ENCODE measurements around the gene EVA1A.

EVA1A gene

DNA sequence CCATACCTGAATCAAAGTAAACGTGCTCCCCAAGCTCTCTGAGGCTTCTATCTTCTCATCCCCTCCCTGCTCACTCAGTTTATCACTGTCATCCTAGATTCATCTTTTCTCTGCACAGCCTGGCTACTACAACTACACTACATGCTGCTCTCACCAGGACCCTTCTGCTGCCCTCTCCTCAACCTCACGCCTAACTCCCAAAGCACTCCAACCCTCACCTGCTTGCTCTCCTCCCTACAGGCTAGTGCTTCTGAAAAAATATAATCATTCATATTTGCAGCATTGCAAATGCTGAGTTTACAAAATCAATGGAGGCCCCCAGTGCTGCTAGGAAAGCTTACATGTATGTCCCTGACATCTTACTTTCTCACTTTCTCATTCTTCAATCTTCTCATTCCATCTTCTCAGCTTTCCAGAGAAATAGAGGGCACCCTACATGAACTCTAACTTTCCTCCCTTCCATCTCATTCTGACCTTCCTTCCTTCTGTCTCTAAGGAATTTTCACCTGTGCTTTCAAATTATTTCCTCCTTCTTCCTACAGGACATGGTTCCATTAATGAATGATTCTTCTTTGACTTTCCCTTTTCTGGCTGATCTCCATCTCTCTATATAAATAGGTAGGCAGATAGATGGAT is 36.3 kb downstream of the EVA1A start:
- no peak overlapping the region for H3K9ac ChIP-seq (ENCODE audit: low read length)
- H3K27me3 ChIP-seq (ENCODE audit: control insufficient read depth, insufficient read depth, low read length) = no peaks in the 10 kb centered on the region
- no peaks in the 10 kb centered on the region for H3K4me1 ChIP-seq (ENCODE audit: control insufficient read depth, insufficient read depth, low read length)
- no peak overlapping the region for H3K27ac ChIP-seq (ENCODE audit: low read depth, low read length)
- no peaks in the 10 kb centered on the region for H3K36me3 ChIP-seq (ENCODE audit: control insufficient read depth, insufficient read depth, low read length)
- no peak overlapping the region for H3K4me3 ChIP-seq (ENCODE audit: low read length)

GRCh38 chr2:75523313-75524275 is 37.1 kb downstream of the EVA1A start:
- Histone ChIP-seq H3K9ac (ENCODE audit: low read length) (no peak overlapping the region), H3K27ac (ENCODE audit: low read depth, low read length) (no peak overlapping the region), H3K4me3 (ENCODE audit: low read length) (no peak overlapping the region), H3K27me3 (ENCODE audit: control insufficient read depth, insufficient read depth, low read length) (no peaks in the 10 kb centered on the region), H3K4me1 (ENCODE audit: control insufficient read depth, insufficient read depth, low read length) (no peaks in the 10 kb centered on the region), H3K36me3 (ENCODE audit: control insufficient read depth, insufficient read depth, low read length) (no peaks in the 10 kb centered on the region)

DNA sequence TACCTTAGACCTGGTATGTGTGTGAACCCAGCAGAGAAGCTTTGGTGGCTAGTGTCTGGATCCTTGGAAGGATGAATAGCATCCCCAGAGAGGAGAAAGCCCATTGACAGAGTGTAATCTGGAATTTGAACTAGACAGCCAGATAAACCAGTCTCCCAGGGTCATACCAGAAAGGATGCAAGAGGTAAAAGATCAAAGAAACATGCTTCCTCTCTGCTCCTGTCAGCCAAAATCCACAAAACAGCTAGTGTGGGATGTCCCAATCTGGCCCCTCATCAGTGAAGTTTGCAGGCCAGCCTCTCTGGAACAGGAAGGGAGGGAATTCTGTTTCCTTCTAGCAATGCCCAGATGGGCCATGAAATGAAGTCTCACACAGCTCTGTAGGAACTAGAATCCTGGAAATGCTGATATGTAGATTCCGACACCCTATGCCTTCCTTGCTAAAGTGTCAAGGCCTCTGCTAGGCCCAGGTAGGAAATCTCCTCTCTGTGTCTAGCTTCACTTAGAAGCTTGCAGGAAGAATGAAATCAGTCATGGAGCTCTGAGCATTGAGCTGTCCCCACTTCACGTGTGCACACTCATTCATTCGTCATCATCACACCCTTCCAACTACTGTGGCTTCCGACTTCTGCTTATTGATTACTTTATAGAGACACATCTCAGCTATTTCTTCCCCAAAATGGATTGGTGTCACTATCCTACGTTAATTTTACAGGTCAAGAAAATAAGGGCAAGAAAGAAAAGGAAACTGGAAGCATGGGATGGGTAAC is 38.0 kb downstream of the EVA1A start:
- Histone ChIP-seq H3K27ac (ENCODE audit: low read depth, low read length) (no peak overlapping the region), H3K4me1 (ENCODE audit: control insufficient read depth, insufficient read depth, low read length) (no peaks in the 10 kb centered on the region), H3K27me3 (ENCODE audit: control insufficient read depth, insufficient read depth, low read length) (no peaks in the 10 kb centered on the region), H3K36me3 (ENCODE audit: control insufficient read depth, insufficient read depth, low read length) (no peaks in the 10 kb centered on the region), H3K4me3 (ENCODE audit: low read length) (no peak overlapping the region), H3K9ac (ENCODE audit: low read length) (no peak overlapping the region)

GRCh38 chr2:75521225-75521872 is 39.4 kb downstream of the EVA1A start:
- Histone ChIP-seq H3K27ac (ENCODE audit: low read depth, low read length) (no peak overlapping the region), H3K4me1 (ENCODE audit: control insufficient read depth, insufficient read depth, low read length) (no peaks in the 10 kb centered on the region), H3K9ac (ENCODE audit: low read length) (no peak overlapping the region), H3K4me3 (ENCODE audit: low read length) (no peak overlapping the region), H3K27me3 (ENCODE audit: control insufficient read depth, insufficient read depth, low read length) (no peaks in the 10 kb centered on the region), H3K36me3 (ENCODE audit: control insufficient read depth, insufficient read depth, low read length) (no peaks in the 10 kb centered on the region)

- H3K27ac ChIP-seq (ENCODE audit: low read depth, low read length) = no peak overlapping the region
- no peaks in the 10 kb centered on the region for H3K27me3 ChIP-seq (ENCODE audit: control insufficient read depth, insufficient read depth, low read length)
Observed at GRCh38 chr2:75519843-75520242, 40.9 kb downstream of the EVA1A start.

DNA sequence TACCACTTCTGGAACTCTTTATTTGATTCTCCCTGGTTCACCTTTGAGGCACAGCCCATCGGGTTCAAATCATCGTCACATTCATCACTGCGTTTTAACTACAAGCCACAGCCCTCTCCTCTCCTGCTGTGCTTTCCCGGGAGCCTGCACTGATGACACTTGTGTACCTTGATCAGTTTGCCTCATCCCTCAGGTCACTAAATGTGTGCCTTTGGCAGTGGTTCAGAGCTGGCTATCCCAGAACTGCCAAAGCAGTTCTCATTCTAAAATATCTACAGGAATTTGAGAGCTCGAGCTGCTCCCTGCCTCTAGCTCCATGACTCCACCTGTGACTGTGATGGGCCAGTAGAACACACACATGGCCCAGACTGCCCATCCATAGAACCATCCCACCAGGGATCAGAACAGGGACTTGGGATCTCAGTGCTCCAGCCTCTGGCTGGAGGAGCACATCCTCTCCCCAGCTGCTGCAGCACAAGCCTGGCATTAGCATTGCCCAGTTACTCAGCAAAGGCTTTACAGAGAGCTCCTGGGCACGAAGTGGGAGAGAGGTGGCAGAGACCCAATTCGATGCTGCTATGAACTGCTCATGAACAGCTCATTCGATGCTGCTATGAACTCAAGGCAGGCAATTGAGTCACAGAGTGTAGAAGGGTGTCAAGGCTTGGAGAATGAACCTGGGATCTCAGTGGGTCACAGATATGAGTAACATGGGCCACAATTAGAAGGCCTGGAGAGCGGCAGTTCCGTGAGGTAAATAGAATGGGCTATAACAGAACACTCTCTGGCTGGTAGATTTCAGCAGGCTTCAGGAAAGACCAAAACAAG is 41.9 kb downstream of the EVA1A start:
- no peak overlapping the region for H3K27ac ChIP-seq (ENCODE audit: low read depth, low read length)
- H3K4me1 ChIP-seq (ENCODE audit: control insufficient read depth, insufficient read depth, low read length) = no peaks in the 10 kb centered on the region
- no peaks in the 10 kb centered on the region for H3K27me3 ChIP-seq (ENCODE audit: control insufficient read depth, insufficient read depth, low read length)
- no peak overlapping the region for H3K9ac ChIP-seq (ENCODE audit: low read length)
- H3K36me3 ChIP-seq (ENCODE audit: control insufficient read depth, insufficient read depth, low read length) = no peaks in the 10 kb centered on the region
- no peak overlapping the region for H3K4me3 ChIP-seq (ENCODE audit: low read length)

More at GRCh38 chr2:75519843-75520242, 40.9 kb downstream of the EVA1A start:
- H3K9ac ChIP-seq (ENCODE audit: low read length) = no peak overlapping the region
- no peaks in the 10 kb centered on the region for H3K4me1 ChIP-seq (ENCODE audit: control insufficient read depth, insufficient read depth, low read length)
- H3K4me3 ChIP-seq (ENCODE audit: low read length) = no peak overlapping the region
- no peaks in the 10 kb centered on the region for H3K36me3 ChIP-seq (ENCODE audit: control insufficient read depth, insufficient read depth, low read length)

- no peaks in the 10 kb centered on the region for H3K36me3 ChIP-seq (ENCODE audit: control insufficient read depth, insufficient read depth, low read length)
- no peaks in the 10 kb centered on the region for H3K27me3 ChIP-seq (ENCODE audit: control insufficient read depth, insufficient read depth, low read length)
- H3K27ac ChIP-seq (ENCODE audit: low read depth, low read length) = no peak overlapping the region
- H3K4me3 ChIP-seq (ENCODE audit: low read length) = no peak overlapping the region
- no peak overlapping the region for H3K9ac ChIP-seq (ENCODE audit: low read length)
- no peaks in the 10 kb centered on the region for H3K4me1 ChIP-seq (ENCODE audit: control insufficient read depth, insufficient read depth, low read length)
Observed at GRCh38 chr2:75517547-75518230, 43.0 kb downstream of the EVA1A start.

DNA sequence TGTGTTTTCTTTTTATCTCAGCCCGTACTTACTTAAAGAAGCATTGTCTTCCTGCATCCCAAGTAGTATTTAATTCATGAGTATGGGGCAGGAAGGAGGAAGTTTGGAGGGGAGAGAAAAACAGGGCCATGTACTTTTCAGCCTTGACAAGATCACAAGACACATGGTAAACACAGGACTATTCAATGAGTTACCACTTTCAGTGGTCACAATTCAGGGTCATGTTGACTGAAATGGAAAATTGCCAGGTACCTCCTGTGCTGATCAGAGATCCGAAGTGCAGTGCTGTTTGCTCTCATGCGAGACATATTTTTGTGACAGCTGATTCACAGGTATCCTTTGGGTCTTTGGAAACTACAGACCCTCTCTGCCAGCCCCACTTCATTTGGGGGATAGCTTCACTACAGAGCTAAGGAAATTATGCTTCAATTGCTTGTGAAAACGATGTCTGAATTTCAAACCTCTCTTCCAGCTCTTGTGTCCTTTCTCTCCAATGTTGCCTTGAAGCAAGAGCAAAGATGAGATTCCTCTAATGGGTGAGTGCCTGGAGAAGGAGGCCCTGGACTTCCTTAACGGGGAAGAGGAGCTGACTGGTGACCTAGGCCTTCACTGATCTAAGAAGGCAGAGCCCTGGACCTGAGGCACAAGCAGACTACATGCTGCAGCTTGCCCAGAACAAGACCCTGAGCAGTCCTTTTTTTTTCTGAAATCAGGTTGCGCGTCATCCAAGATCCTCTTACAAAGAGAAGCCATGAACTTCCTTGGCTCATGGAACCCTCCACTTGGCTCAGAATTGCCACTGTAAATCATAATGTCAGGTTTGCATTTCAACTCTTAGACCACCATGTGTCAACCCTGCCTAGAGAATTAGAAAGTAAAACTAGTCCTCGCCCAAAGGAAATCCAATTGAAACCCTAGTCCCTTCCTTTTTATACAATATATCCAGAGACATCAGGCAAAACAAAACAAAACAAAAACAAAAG is 44.1 kb downstream of the EVA1A start:
- Histone ChIP-seq H3K4me3 (ENCODE audit: low read length) (no peak overlapping the region), H3K27me3 (ENCODE audit: control insufficient read depth, insufficient read depth, low read length) (no peaks in the 10 kb centered on the region), H3K27ac (ENCODE audit: low read depth, low read length) (no peak overlapping the region), H3K4me1 (ENCODE audit: control insufficient read depth, insufficient read depth, low read length) (no peaks in the 10 kb centered on the region), H3K9ac (ENCODE audit: low read length) (no peak overlapping the region), H3K36me3 (ENCODE audit: control insufficient read depth, insufficient read depth, low read length) (no peaks in the 10 kb centered on the region)

DNA sequence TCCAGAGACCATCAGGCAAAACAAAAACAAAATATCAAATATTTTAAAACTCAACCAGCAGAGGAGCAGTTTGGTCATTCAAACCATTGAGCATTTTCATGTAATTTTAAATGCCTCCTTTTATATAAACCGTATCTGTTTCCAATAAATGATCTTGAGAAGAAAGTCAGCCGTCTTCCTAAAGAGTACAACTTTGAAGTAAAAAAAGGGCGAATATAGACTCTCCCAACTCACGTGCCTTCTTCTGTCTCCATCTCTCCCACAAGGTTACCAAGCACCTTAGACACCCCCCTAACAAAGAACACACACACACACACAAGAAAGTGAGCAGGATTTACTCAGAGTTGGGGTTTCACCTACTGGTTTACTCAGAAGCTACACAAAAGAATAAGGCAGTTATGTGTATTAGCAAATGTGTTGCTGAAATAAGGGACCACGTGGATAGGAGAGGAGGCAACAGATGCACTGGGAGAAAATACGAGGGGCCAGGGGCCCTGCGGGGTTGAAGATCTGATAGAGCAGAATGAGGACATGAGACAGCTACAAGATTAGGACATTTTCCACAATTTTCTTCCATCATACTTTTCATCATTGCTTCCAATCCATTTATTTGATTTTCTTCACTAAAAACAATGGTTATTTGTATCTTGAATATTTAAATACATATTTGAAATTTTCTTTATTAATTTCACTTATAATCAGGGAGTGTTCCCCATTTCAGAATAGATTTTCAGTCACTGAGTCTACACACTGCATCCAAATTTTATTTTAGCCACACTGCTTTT is 45.0 kb downstream of the EVA1A start:
- Histone ChIP-seq H3K36me3 (ENCODE audit: control insufficient read depth, insufficient read depth, low read length) (no peaks in the 10 kb centered on the region), H3K4me3 (ENCODE audit: low read length) (no peak overlapping the region), H3K4me1 (ENCODE audit: control insufficient read depth, insufficient read depth, low read length) (no peaks in the 10 kb centered on the region), H3K27me3 (ENCODE audit: control insufficient read depth, insufficient read depth, low read length) (no peaks in the 10 kb centered on the region), H3K27ac (ENCODE audit: low read depth, low read length) (no peak overlapping the region), H3K9ac (ENCODE audit: low read length) (no peak overlapping the region)

DNA sequence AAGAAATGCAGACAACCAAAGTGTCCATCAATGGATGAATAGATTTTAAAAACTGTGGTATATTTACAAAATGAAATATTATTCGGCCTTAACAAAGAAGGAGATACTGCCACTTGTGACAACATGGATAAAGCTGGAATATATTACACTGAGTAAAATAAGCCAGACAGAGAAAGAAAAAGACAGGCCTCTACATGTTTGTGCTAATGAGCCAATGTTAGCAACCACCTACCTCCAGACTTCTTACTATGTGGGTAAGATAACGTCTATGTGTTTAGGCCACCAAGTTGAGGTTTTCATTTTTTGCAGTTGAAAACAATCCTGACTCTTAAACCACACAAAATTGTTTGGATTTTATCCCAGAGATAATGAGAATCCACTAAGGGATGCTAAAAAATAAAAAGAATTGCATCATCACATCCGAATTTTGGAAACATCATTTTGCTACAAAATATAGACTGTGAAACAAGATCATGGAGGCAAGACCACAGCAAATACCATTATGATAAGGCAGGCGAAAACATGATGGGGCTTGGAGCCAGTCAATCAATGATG is 47.0 kb downstream of the EVA1A start:
- no peaks in the 10 kb centered on the region for H3K36me3 ChIP-seq (ENCODE audit: control insufficient read depth, insufficient read depth, low read length)
- no peak overlapping the region for H3K27ac ChIP-seq (ENCODE audit: low read depth, low read length)
- no peaks in the 10 kb centered on the region for H3K27me3 ChIP-seq (ENCODE audit: control insufficient read depth, insufficient read depth, low read length)
- no peak overlapping the region for H3K4me3 ChIP-seq (ENCODE audit: low read length)
- no peaks in the 10 kb centered on the region for H3K4me1 ChIP-seq (ENCODE audit: control insufficient read depth, insufficient read depth, low read length)
- no peak overlapping the region for H3K9ac ChIP-seq (ENCODE audit: low read length)

Measured in rectal smooth muscle tissue (tissue), 1 donor.